Glomerular visceral epithelial cell (primary cell): ENCODE data around the gene THRAP3.

Source experiments
- DNase-seq: peaks from one replicate; pipeline ENCODE4 v3.0.0-alpha.2; 2016; ENCODE audit errors: extremely low spot score

Gene THRAP3

DNA sequence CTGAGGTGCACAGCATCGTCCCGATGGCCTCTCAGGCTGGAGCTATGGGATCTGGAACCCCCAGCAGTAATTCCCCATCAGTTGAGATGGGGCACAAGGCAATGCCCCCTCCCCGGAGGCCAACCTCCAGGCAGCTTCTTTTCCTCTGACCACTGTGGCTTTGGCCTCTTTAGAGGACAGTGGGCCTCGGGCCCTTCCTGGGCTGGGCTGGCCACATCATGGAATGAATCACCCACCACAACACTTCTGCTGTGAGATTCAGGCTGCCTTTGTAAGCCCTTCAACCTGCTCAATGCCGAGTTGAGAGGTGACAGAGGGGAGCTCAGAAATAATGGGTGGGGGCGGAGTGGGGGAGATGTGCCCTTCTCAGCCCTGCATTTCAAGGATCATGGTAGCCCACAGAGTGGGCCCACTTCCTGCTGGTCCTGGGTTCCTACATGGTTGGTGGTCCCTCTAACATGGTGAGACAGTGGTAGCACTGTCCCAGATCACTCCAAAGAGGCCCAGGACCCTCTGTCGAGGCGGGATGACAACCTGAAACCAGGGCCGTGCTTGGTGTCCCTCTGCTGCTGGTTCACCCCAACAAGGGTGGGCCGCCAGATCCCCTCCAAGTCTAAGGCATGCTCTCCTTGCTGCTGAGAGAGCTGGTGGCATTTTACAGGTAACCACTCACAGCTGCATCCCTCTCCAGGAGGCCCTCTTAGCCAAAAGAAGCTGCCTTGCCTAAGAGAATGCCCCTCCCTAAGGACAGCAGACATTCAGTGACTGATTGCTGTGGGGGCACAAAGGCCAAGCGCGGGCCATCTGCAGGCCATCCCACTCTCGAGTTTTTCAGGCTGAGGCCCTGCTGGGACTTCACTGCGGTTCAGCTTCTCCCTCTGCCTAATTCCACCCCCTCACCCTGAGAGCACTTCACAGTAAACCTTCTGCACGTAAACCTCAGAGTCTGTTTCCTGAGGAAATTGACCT, 129.0 kb downstream of the THRAP3 start:
- peak; percentile 72 for DNase-seq

DNA sequence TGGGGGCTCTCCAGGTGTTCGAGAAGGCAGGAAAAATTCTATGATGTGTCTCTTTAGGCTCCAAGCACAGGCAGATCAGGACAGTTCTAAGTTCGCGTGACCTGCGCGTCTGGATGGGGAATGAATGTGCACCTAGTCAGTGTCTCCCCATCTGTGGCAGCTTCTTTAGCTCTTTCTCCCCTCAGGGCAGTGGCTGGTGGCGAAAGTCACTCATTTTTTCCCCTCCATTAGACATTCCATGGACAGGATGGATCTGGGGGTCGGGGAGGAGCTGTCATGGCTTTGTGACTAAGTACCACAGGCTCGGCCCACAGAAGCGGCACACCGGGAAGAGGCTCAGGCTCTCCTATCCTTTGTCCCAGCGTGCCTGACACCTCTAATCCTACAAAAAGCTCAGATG, 130.2 kb downstream of the THRAP3 start:
- no peak for DNase-seq
